Activated CD4-positive, alpha-beta T cell treated with anti-CD3 and anti-CD28 coated beads, Interleukin-2, Interleukin-4, amounts not matched to agents 100 ng/mL and 50 ng/mL, durations not matched to agents 16 hours and 8 hours (primary cell): Measurements from ENCODE around the gene NPBWR2.

ENCODE experiments used
- DNase-seq: peaks from one replicate; pipeline ENCODE4 v3.0.0-alpha.2; 2020; ENCODE audit warnings: low spot score

NPBWR2 gene

DNA sequence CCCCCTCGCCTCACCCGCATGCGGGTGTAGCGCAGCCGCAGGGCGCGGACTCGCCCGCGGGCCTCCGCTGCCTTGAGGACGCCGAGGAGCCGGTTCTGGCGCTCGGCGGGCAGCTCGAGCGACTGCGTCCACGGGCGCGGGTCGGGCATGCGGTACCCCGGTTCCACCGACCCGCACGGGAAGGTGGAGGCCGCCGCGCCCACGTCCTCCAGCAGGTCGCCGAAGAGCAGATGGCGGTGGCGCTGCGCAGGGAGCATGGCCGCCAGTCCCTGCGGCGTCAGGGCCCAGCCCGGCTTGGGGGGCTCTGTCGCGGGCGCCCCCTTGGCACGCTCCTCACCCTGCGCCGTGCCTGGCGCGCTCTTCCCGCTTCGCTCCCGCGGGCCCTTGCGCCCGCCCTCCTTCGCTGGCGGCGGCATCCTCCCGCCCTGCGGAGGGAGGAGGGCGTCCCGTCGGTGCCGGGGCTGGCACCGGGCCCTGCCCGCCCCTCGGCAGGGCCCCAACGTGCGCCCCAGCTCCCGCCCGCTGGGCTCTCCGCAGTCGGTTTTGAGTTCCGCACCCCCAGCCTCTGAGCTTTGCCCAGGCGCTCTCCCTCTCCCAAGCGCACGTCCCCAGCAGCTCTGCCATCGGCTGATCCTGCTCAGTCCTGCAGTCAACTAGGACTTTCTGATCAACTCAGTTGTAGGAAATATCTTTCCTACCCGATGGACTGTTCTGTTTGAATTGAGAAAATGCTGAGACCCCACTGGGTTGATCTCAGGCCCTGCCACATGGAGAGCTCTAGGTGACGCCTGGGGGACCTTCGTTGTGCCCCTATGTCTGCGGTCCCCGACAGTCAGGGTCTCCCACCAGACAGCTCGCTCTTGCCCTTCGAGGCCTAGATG, 23.3 kb downstream of the NPBWR2 start, which contains the start of gene LKAAEAR1:
TSS of gene LKAAEAR1 (minus strand) at position 595 of the 881 bp plus-strand sequence. CDS start at position 416, 179 bp downstream.
- no peak for DNase-seq

DNA sequence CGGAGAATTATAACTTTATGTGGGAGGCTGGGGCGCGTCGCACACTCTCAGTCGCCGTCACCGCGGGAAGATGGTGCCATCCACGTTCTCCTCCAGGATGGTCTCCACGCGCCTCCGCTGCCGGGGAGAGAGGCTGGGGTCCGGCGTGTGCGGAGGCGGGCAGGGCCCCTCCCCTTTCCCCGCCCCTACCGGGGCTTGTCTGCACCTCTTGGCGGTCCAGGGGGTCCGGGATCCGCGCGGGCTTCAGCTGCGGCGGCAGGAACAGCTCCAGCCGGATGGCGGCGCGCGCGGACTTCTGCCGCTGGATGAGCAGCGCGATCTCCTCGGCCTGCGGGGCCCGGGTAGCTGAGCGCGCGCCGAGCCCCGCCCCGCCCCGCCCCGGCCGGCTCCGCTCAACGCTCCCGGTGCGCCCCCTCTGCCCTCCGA, 24.0 kb downstream of the NPBWR2 start:
- DNase-seq = peak; percentile 67

DNA sequence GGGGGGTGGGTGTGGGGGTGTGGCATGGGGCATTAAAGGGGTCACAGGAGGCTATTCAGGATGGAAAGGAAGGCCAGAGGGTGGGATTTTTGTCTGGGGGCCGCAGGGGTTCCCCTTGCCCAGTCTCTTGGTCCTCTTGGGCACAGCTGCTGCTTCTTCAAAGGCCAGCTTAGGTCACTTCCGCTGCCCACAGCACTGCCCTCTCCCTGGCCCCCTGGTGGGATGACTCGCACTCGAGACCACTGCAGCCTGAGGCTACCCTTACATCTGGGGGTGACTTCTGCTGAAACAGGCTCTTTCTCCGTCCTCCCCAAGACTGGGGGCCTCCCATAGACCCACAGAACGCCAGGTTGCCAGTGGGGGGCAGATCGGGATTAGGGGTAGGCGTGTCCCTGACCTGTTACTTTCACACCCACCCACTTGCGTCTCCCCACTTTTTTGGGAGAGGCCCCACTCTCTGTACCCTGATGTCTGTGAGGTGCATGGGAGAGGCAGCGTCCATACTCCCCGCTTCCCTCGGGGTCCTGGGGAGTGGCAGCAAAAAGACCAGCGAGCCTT, 24.5 kb downstream of the NPBWR2 start:
- no peak for DNase-seq

DNA sequence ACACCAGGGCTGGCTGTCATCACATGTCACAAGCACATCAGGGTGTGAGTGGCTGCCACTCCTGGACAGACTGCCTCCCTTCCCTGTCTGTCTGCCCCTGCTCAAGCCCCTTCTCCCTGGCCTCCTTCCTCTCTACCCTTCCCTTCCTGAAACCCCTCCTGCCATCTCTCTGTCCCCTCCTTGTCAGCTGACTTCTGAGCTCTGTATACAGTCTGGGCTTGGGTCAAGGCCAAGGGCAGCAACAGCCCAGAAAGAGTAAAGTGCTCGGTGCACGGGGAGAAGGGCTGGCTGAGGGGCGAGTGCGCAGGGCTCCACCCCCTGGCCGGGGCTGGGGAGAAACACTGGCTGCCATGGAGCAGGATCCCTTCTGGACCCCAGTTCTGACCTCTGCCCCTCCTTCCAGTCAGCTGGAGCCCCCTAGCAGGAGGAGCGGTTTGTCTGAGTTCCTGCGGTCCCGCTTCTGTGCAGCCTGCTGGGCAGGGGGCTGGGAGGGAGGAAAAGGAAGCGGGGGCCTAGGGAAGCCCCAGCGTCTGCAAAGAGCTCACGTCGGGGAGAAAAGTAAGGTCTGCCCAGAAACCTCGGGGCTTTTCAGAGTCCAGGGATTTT, 25.1 kb downstream of the NPBWR2 start:
- no peak for DNase-seq

DNA sequence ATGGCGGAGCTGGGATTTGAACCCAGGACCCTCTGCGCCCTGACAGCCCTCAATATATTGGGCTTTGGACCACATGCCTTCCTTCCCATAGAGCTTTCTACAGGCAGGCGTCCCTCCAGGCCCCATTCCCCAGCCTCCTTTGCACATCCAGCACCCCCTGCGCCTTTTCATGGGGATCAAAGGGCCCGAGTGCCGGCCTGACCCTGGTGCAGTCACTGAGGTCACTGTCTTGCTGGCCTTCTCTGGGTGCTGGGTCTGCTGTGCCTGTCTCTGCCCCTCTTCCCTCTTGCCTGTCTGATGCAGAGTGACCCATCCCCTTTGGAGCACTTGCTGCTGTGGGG, 25.8 kb downstream of the NPBWR2 start:
- DNase-seq = no peak

DNA sequence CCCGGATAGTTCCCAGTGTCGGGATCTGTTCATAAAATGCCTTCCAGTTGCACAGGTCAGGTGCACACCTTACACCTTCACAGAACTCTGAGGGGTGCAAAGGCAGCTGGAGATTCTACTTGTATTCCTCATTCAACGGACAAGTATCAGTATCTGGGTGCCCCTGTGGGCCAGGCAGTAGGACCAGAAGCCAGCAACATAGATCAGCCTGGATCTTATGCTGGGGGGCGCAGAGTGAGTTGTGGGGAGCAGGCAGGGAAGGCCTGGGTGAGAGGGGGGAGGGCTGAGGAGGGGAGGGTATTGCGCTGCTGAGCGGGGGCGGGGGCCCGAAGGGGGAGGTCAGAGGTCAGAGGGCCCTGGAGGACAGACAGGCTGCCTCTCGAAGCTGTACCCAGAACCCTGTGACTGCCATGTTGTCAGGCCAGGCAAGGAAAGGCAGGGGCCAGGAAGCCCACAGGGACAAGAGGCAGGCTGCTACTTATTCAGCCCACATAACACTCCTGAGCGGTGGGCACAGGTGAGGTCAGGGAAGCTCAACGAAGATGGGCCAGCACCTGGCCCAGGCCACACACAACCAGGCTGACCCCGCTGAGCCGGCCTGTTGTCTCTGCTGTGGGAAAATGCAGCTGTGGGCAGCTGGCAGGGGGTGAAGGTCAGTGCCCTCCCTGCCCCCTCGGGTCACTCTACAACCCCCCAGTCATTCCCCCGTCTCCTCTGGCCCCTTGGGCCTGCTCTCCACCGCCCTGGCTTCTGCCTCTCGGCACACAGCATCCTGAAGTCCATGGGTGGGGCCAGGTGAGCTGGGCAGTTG, 26.3 kb downstream of the NPBWR2 start:
- no peak for DNase-seq

DNA sequence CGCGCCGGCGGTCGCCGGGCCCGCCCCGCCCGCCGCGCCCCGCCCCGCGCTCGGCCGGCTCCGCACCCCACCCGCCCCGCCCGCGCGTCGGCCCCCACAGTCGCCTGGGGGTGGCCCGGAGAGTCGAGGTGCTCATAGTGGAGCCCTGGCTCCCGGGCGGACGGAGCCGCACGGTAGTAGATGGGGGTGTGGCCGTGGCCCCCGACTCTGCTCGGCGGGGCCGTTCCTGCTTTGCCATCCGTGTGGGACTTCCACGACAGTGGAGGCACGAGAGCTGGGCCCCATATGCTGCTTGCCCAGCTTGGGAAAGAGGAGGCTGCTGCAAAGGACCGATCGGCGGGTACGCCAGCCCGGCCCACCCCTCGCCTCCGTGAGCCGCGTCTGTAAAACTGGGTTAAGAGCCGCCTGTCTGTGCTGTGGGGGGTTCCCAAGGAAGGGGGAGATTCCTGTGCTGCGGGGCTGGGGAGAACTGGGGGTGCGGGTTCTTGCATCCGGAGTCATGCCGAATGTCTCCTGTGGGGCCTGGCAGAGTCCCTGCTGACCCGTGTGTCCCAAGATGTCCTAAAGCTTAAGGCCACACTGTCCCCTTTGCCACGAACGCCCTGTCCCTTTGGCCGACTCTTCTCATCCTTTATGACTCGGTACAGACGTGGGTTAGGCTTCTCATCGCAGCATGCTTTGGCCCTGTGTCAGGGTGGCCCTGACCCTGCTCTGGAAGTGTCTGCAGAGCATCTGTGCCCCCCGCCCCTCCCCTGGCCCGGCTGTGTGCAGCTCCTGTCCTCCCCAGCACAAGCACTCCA, 27.2 kb downstream of the NPBWR2 start, which contains the start of gene OPRL1:
TSS of gene OPRL1 (plus strand) at position 70 of the 800 bp plus-strand sequence. CDS start 12,639 bp downstream, outside the sequence.
- no peak for DNase-seq

DNA sequence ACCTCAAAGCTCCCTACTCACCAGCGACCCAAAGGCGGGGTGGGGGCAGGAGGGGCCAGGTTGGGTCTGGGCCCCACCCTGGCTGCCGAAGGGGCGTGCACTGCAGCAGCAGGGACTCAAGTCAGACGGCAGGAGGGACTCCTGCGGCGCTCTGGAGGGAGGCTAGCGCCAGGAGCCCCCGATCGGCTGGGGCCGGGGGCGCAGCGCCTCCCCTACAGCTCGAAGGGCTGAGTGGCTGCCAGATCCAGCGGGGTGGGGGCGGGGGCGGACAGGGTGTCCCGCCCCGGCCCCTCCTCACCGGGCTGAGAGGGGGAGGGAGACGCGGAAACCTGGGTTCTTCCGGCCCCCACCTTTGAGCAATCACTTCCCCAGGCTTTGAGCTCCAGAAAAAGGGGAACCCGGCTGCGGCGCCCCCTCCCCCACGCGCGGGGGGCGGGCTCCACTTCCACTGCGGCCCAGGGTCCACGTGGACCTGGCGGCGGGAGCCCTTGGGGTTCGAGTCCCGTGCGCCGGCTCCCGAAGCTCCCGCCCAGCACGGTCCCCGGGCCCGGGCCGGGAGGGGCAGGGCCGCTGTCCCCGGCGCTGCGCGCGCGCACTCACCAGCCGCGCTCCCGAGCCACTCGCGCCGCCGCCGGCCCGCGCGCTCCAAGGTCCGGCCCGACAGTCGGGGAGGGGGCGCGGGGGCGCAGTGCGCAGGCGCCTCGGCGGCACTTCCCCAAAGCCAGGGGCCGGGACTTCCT, 27.9 kb downstream of the NPBWR2 start, which contains the start of gene RGS19:
TSS of gene RGS19 (minus strand) at position 246 of the 740 bp plus-strand sequence. CDS start 2,632 bp downstream, outside the sequence.
- DNase-seq = peak; percentile 75

DNA sequence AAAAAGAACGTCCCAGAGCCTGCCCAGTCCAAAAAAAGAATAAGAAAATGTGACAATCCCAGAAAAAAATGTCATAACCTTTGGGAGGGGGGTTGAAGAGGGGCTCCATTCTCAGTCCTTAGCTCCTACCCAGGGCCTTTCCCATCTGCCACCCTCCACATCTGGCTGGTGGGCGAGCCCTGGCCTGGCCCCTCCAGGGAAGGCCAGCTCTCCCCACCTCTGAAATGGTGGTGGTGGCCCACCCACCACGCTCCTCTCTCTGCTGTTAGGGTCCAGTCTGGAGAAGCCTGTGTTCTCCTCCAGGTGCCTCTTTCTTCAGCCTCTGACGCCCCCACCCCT, 28.5 kb downstream of the NPBWR2 start:
- DNase-seq = no peak

DNA sequence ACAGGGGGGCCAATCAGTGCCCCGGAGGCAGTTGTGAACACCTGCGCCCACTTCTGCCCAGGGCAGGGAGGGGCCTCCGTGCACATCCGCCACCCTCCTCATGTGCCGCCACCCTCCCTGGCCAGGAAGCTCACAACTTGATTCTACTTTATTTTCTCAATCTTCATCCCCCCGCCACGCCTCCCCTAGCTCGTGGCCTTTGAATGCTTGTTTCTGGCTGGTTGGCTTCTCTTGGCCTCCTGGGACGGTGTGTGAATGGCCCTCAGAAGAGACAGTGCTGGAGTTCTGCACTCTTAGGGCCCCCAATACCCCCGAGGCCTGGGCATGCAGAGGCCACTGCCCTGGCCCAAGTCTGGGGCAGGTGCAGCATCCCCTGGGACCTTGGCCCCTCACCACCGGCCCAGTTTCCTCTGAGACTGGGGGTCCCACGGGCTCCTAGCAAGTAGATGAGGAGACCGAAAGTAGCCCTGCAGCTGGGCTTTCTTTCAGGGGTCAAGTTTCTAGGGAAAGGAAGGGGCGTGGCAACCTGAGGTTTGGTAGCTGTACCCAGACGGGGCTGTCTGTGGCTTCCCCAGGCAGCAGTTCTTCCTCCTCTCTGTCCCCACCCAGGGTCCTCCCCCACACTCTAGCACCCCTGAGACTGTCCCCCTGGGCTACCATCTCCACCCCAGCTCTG, 29.4 kb downstream of the NPBWR2 start:
- DNase-seq = peak; percentile 65

DNA sequence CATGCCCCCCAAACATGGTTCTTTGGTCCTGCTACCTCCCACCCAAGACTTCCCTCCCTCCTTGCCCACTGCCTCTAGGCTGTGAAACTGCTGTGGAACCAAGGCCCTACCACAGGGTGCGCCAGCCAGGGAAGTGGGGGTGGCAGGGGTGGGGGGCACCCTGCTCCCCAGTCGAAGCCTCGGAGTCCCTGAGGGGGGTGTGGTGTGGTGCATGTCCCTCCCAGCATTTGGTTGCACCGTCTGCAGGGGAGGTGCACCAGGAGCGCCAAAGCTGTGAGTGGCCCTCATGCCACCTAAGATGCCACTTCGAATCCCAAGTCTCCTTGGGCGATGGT, 29.9 kb downstream of the NPBWR2 start:
- no peak for DNase-seq

DNA sequence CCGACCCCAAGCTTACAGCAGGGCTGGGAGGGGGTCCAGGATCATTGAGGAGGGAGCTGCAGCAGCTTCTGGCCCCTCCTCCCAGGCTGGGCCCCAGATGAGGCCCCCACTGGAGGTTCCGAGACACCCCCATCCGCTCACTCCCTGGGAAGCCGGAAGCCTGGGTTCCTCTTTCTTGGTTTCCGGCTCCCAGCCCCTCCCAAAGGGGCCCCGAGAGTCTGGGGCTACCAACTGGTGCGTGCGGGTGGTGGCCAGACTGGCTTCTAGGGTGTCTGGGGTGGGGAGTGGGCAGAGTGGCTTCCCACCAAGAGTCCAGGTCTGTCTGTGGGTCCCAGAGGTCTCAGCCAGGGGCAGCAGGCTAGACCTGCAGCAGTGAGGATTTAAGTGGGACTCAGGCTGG, 30.3 kb downstream of the NPBWR2 start:
- DNase-seq = peak; percentile 57

DNA sequence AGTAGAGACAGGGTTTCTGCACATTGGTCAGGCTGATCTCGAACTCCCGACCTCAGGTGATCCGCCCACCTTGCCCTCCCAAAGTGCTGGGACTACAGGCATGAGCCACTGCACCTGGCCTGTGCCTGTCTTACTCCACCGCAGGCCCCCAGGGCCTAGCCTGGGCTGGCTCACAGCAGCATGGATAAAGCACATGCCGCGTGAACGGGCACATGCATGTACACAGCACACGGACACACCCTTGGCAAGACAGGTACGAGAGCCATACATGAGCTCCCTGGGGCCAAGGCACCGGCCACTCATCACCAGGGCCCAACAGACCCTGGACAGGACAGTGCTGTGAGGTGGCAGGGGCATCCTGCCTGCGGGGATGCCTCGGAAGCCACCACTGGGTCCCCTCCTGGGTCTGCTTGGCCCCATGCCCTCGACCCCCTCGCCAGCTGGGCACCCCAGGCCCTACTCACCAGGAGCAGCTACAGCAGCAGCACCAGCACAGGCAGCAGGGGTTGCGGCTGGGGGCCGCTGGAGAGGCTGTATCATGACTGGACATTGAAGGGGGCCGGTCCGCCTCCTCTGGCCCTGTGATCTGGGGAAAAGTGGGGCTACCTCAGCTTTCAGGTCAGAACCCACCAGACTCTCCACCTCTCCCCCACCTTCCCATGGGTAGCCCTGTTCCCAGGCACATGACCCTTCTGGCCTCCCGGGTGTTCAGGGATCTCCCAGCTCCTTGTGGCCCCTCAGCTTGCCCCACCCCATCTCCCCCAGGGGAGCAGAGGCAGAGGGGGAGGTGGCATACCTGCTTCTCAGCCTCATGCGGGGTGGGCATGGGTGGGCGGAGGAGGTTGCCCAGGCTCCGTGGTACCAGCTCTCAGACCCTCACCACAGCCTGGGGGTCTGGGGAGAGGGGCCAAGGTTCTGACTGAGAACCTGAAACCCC, 31.0 kb downstream of the NPBWR2 start:
- no peak for DNase-seq

DNA sequence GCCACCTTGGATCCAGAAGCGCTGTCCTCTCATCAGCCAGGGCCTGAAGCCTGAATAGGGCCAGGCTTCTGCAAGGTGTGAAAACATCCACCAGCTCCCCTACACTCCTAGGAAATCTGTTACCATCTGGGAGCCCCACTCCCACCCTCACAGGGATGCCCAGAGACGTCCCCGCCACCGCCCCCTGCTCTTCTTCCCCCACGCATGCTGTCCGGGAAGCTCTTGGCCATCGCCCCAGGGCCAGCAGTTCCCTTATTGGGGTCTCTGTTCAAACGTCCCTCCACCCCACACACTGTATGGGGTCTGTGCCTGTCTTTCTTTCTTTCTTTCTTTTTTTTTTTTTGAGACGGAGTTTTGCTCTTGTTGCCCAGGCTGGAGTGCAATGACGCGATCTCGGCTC, 31.8 kb downstream of the NPBWR2 start:
- no peak for DNase-seq

DNA sequence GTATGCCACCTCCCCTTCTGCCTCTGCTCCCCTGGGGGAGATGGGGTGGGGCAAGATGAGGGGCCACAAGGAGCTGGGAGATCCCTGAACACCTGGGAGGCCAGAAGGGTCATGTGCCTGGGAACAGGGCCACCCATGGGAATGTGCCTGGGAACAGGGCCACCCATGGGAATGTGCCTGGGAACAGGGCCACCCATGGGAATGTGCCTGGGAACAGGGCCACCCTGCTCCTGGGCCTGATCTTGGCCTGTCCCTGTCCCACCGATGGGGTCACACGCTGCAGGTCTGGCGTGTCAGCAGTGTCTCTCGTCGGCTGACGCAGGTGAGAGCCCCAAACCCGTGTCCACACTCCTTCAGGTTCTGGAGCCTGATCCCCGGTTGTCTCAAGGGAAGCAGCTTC, 32.4 kb downstream of the NPBWR2 start:
- DNase-seq = no peak

DNA sequence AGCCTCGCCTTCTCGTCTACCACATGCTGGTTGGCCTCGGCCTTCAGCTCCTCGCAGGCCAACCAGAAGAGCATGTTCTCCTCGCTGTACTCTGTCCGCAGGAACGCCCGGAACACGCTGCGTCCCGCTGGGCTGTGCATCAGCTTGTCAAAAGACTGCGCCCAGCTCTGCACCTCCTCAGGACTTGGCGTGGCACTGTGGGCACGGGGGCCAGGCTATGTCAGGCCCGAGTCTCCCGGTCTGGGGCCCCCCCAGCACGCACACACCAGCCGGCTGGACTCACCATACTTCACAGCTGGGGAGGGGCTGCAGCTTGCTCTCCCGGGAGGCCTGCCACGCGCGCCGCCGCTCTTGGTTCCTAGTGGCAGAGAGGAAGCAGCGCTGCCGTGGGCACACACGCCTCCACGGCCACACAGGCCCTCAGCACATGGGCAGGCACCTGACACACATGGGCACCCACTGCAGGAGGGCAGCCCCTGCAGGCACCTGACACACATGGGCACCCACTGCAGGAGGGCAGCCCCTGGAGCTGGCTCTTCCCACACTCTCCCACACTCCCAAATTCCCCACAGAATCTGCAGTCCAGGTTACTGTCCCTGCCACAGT, 33.1 kb downstream of the NPBWR2 start:
- no peak for DNase-seq

DNA sequence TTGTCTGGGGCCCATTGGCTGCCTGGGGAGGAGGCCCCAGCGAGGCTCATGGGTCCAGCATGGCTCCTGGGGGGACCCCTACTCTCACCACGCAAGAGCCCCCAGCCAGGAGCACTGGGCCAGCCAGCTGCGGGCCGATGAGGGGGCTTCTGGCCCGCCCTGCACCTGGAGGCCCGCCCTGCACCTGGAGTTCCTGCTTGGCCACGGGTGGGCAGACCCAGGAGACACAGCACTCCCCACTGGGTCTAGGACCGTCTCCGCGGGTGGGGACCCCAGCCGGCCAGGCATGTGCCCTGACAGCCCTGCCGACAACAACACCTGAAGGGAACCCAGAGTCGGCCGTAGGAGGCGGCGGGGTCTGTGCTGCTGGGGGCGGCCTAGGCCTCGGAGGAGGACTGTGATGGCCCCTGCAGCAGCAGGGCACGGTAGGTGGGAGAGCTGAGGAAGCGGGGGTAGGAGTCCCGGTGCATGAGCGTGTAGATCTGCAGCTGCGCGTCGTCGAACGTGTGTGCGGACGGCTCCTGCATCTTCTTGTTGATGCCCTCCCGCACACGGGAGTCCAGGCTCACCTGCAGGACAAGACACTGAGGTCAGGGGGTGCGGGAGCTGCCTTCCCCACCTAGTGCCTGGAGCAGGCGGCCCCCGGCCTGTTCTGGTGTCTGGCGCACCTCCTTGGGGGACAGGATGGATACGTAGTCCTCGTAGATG, 33.7 kb downstream of the NPBWR2 start:
- DNase-seq = no peak

DNA sequence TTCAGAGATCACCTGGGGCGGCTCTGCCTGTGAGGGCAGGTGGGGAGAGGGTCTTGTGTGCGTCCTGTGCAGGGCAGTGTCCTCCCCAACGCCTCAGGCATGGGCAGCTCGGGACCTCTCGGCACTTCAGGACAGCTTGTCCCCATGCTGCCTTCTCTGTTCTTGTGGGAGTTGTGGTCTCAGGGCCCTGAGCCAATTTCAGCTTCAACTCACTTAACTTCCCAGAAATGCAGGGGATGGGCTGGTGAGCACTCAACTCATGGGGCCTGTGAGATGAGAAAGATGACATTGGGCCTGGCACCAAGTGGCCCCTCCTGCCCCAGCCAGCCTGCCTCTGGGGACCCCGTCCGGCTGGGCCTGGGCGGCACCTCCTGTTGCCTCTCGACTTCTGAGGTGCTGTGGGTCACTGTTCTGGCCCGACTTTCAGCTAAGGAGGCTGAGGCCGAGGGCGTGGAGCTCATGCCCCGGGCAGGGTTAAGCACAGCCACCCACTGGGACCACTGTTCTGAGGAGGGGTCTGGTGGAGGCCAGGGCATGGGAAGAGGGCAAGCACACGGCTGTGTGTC, 34.8 kb downstream of the NPBWR2 start:
- no peak for DNase-seq
